Left cardiac atrium (tissue), 4 donors: ENCODE measurements around the gene MAIP1. TPM values are rescaled to one million over a fixed set of nuclear protein-coding genes. Genes with fewer than 3 reads are reported as not detected.
A peak's percentile ranks its signal among the peaks of the same experiment; 100 is the strongest.

Source experiments
- ATAC-seq, 2 donors: fragments of 200-7000 bp; cut with Tn5 transposase; one replicate each; pipeline ENCODE4 v1.9.1; 2020; ENCODE audit warnings: mild to moderate bottlenecking in 2 of 2, moderate library complexity in 2 of 2
- DNase-seq: peaks from one replicate; pipeline ENCODE4 v3.0.0-alpha.2; 2020
- intact Hi-C, 2 donors: fragments of 100-400 bp; cut with DNase I; formaldehyde crosslinking; loops; one replicate each; pipeline versions ENCODE4 v1.14.1 to v1.15.1; 2022 to 2023
- total RNA-seq, 2 donors: library from RNA; stranded (reverse); fragmentation: NEBNext Ultra II Directional; extraction: Animal tissue kit (Norgen Biotek cat#: 25700); gene quantifications; one replicate each; pipeline ENCODE4 v1.2.1, GENCODE V29; 2021
- donor health status: DM: no; HTN: yes; CAD: no.
- donor health status: DM: no; HTN: yes; CAD: no; lungs with severe emphysema.
- donor health status: DM: yes; HTN: yes; CAD: no.
- donor health status: Dilated cardiomyopathy.

The MAIP1 gene
- total RNA-seq, 2 donors from 2014 or later = 18.3 to 23.4 TPM

DNA sequence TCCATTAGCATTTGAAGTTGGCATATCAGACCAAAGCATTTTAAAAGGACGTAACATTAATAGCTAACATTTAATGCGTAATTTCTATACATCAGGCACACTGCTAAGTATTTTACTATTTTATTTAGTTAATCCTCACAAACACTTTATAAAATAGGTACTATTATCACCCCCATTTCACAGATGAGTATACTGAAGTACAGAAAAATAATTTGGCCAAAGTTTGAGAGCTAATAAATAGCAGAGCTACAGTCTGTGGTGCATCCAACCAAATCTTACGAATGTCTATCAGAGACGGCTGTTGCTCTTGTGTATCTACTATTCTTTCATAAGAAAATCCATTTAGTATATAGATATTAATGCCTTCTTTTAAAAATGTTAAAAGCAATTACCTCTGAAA lies 12.0 kb upstream of the MAIP1 start:
- intact Hi-C loops = no loop called here
- DNase-seq (no peak), ATAC-seq (no peak)

GRCh38 chr2:199946196-199946595 lies 9.2 kb upstream of the MAIP1 start:
- no peak for ATAC-seq
- intact Hi-C loops = no loop called here
- no peak for DNase-seq

- peak in 1 of 2 donors; percentile 35 for ATAC-seq
- no peak for DNase-seq
- intact Hi-C loops = no loop called here
Observed at GRCh38 chr2:199946836-199947235, 8.5 kb upstream of the MAIP1 start.

- ATAC-seq (no peak), DNase-seq (no peak)
- intact Hi-C loops = no loop called here
Observed at GRCh38 chr2:199950396-199950795, 5.0 kb upstream of the MAIP1 start.

- intact Hi-C loops = no loop called here
- ATAC-seq (no peak), DNase-seq (no peak)
Observed at GRCh38 chr2:199951023-199951422, 4.4 kb upstream of the MAIP1 start.

DNA sequence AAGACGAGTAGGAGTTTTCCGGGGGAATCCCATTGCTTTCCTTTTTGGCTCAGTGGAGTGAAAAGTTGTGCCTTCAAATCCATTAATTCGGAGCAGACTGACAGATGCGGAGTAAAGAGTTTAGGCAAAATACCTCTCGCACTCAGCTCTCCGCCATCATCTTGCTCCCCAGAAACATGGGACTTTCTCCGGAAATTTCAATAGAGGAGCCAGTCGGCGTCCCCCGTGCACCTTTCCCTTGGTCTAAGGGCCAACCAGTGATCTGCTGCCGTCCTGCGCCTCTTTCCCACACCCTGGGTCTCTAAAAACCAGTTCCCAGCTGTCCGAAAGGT lies 409 bp upstream of the MAIP1 start:
- DNase-seq (no peak), ATAC-seq (peak; percentile 54 to 66)
- intact Hi-C loops = no loop called here

DNA sequence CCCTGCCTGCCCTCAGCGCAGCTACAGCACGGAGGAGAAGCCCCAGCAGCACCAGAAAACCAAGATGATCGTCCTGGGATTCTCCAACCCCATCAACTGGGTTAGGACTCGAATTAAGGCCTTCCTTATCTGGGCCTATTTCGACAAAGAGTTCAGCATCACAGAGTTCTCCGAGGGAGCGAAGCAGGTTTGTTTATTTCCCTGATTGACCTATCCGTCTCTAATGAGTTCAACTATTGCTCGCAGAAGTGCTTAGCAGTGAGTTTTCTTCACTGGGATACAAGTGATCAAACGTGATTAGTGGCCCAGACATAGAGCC lies 639 bp downstream of the MAIP1 start:
- intact Hi-C loops = no loop called here
- no peak for DNase-seq
- ATAC-seq = no peak

GRCh38 chr2:199958014-199958413 lies 2.6 kb downstream of the MAIP1 start:
- no peak for ATAC-seq

DNA sequence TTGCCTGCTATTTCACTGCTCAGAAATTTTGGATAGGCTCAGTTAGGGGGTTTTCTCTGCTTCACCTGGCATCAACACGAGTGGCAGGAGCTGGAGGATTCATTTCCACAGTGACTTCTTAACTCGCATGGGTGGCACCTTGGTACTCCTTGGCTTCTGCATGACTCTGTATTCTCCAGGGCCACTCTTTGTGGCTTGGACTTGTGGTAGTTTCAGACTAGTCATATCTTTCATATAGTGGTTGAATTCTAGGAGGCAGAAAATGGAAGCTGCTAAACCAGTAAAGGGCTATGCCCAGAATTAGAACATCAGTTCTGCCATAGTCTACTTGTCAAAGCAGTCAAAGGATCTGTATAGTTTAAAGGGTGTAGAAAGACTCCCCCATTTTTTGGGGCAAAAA lies 6.8 kb downstream of the MAIP1 start:
- ATAC-seq (no peak), DNase-seq (no peak)
- intact Hi-C loops = no loop called here

More at GRCh38 chr2:199958014-199958413, 2.6 kb downstream of the MAIP1 start:
- intact Hi-C loops = no loop called here
- no peak for DNase-seq

GRCh38 chr2:199966405-199966804 lies 11.0 kb downstream of the MAIP1 start:
- DNase-seq (no peak), ATAC-seq (no peak)
- intact Hi-C loops = no loop called here

DNA sequence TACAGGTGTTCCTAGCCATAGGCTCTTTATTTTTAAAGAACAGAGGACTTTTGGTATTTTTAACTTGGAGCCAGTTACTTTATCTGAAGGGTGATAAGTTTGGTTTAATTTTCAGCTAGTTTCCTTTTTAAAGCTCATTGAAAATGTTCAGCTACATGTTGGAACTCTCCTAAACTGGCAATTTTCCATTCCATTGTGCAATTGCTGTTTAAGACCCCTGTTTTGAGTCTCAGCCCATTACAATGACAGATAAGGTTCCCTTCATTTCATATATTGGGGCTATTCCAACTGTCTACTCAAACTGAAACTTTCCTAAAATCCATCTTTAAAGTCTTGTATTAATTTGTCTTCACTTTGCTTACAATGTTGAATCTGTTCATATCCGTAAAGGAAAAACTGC lies 11.6 kb downstream of the MAIP1 start:
- ATAC-seq = no peak
- intact Hi-C loops = no loop called here
- no peak for DNase-seq

DNA sequence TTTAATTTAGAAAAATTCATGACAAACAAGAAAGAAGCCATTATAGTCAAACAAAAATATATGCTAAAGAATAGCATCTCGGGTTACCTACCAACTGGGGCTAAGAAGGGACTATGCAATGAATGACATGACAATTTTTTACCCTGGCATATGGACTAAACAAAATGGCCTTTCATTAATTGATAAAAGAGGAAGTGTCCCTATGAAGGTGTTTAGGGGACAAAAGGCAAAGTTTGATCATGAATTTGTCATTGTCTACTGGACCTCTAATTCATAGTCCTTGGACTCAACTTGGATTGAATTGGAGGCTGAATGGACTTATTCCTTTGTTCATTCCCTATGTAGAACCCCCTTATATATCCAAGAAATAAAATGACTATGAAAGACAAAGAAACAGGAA lies 12.7 kb downstream of the MAIP1 start:
- intact Hi-C loops = no loop called here
- DNase-seq (no peak), ATAC-seq (no peak)

DNA sequence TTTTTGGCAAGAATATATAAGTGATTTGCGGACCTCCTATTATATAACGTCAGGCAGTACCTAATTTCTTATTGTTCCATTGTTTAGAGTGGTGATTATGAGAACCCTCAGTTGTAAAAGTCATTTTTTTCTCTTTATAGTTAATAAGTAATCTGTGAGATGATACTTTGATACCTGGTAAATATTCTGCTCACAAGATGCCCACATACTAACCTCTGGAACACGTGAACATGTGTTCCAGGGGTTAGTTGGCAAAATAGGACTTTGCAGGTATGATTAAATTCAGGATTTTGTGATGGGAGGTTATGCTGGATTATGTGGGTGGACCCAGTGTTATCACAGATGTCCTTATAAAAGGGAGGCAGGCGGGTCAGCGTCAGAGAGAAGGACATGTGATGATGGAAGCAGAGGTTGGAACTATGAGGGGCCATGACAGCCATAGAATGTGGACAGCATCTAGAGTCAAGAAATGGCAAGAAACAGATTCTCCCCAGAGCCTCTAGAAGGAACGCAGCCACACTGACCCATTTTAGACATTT lies 16.8 kb downstream of the MAIP1 start:
- intact Hi-C loops = loop anchor here in 1 of 2 donors (5.0 kb wide), 1 partner anchor 510 kb away; no protein-coding TSS in a partner anchor
- no peak for ATAC-seq
- no peak for DNase-seq

- intact Hi-C loops = loop anchor here in 1 of 2 donors (5.0 kb wide), 1 partner anchor 509 kb away; no protein-coding TSS in a partner anchor
- DNase-seq = no peak
- ATAC-seq = peak in 1 of 2 donors; percentile 52
Observed at GRCh38 chr2:199973703-199974102, 18.3 kb downstream of the MAIP1 start.

- DNase-seq = no peak
- intact Hi-C loops = loop anchor here in 1 of 2 donors (5.0 kb wide), 1 partner anchor 727 kb away; no protein-coding TSS in a partner anchor
- no peak for ATAC-seq
Observed at GRCh38 chr2:199975273-199975895, 20.0 kb downstream of the MAIP1 start.

GRCh38 chr2:199977984-199978415 lies 22.6 kb downstream of the MAIP1 start:
- ATAC-seq (no peak), DNase-seq (no peak)
- intact Hi-C loops = loop anchor here in 1 of 2 donors (5.0 kb wide), 1 partner anchor 724 kb away; no protein-coding TSS in a partner anchor

GRCh38 chr2:199979398-199979797 lies 24.0 kb downstream of the MAIP1 start:
- no peak for DNase-seq
- intact Hi-C loops = loop anchor here in 1 of 2 donors (5.0 kb wide), 1 partner anchor 723 kb away; no protein-coding TSS in a partner anchor
- ATAC-seq = no peak

DNA sequence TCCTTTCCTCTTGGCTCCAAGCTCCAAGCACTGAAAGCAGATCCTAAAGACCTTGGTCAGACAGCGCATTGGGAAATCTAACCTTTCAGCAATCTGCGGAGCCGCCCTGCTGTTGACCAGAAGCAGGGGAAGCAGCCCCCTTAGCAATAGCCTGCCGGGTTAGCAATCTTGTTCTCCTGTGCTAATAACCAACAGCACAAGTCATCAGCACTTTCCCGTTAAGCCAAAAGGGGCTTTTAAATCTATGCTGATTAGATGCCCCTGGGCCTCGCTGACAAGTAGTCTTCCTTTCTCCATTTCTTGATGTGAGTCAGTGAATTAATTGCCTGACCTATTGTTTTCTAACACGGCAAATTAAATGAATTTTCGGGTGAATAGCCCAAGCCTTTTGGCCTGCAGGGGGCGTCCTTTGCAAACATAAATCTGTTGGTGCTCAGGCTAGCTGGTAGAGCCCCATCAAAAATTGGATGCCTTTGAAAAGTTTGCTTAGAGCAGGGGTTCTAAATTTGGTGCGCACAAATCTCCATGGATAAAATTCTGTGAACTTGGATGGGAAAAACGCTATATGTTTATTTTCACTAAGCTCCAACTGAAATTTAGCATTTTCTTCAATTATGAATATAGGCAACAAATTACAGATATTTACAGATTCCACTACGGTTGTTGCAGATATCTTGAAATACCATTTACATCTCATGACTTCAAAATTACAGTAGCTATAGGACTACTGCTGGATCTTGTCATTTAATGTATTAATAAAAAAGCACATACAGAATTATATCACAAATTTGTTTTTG lies 24.6 kb downstream of the MAIP1 start:
- intact Hi-C loops = loop anchor here in 1 of 2 donors (2.0 to 5.0 kb wide), 2 partner anchors 503 to 722 kb away; no protein-coding TSS in a partner anchor
- ATAC-seq (peak; percentile 81 to 83), DNase-seq (peak; percentile 88)

GRCh38 chr2:199982126-199982843 lies 26.9 kb downstream of the MAIP1 start:
- ATAC-seq (no peak), DNase-seq (no peak)
- intact Hi-C loops = no loop called here

DNA sequence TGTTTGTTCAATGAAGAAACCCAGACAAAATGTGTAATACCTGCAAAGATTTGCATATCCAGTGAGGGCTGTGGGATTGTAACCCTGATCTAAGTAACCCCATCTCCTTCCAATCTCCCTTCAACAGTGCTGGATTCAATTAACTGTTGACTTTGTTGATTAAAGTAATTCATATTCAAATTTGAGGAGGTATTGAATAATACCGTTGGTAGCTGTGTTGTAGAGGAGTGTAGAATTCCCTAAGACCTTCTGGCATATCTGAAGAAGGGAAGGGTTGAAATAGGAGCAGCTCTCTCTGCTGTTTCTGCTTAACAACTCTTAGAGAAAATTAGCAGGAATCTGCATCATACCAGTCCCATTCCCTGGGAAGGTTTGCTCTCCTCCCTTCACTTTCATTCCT lies 28.2 kb downstream of the MAIP1 start:
- DNase-seq (no peak), ATAC-seq (no peak)
- intact Hi-C loops = no loop called here
